GM21423 (cell line): ENCODE data around the gene RADIL.

ENCODE experiments used
- ATAC-seq: cut with Tn5 transposase; IDR thresholded peaks from one replicate; pipeline ENCODE4 v1.9.1; 2021; ENCODE audit warnings: mild to moderate bottlenecking, moderate library complexity; ENCODE audit not compliant: unreplicated experiment

The RADIL gene

GRCh38 chr7:4759211-4759610 is 124.3 kb downstream of the RADIL start:
- no peak for ATAC-seq

- no peak for ATAC-seq
Observed at GRCh38 chr7:4758791-4759190, 124.7 kb downstream of the RADIL start.

GRCh38 chr7:4758111-4758510 is 125.4 kb downstream of the RADIL start:
- ATAC-seq: no peak

GRCh38 chr7:4755045-4755444 is 128.5 kb downstream of the RADIL start:
- ATAC-seq: no peak

GRCh38 chr7:4754433-4755010 is 129.0 kb downstream of the RADIL start:
- ATAC-seq: no peak

GRCh38 chr7:4753598-4754432 is 129.7 kb downstream of the RADIL start:
- peak; percentile 80 for ATAC-seq

GRCh38 chr7:4751398-4751947 is 132.0 kb downstream of the RADIL start:
- ATAC-seq: no peak

GRCh38 chr7:4749798-4750197 is 133.7 kb downstream of the RADIL start:
- ATAC-seq: no peak

GRCh38 chr7:4749363-4749762 is 134.2 kb downstream of the RADIL start:
- ATAC-seq: no peak
